Stimulated activated CD8-positive, alpha-beta memory T cell treated with anti-CD3 and anti-CD28 coated beads, Interleukin-2, amount 100 ng/mL, for 48 hours (primary cell): Measurements from ENCODE around the gene SEZ6L.

Source experiments
- DNase-seq, 2 donors: peaks; one replicate each; pipeline ENCODE4 v3.0.0-alpha.2; 2020; ENCODE audit warnings: low read depth in 2 of 2

SEZ6L gene

GRCh38 chr22:26245001-26245400 is 75.7 kb downstream of the SEZ6L start:
- DNase-seq, result no peak

- DNase-seq, result no peak
These were observed 77.3 kb downstream of the SEZ6L start for GRCh38 chr22:26246552-26246951.

- DNase-seq, result no peak
These were observed 82.6 kb downstream of the SEZ6L start for GRCh38 chr22:26251869-26252268.

GRCh38 chr22:26259510-26259909 is 90.2 kb downstream of the SEZ6L start:
- no peak for DNase-seq

GRCh38 chr22:26264162-26264561 is 94.9 kb downstream of the SEZ6L start:
- DNase-seq, result no peak

- no peak for DNase-seq
These were observed 96.0 kb downstream of the SEZ6L start for GRCh38 chr22:26265281-26265680.

GRCh38 chr22:26265909-26266308 is 96.6 kb downstream of the SEZ6L start:
- no peak for DNase-seq

- no peak for DNase-seq
These were observed 98.6 kb downstream of the SEZ6L start for GRCh38 chr22:26267856-26268255.

GRCh38 chr22:26269572-26269971 is 100.3 kb downstream of the SEZ6L start:
- no peak for DNase-seq

- no peak for DNase-seq
These were observed 102.2 kb downstream of the SEZ6L start for GRCh38 chr22:26271427-26271826.

GRCh38 chr22:26273011-26273675 is 103.9 kb downstream of the SEZ6L start:
- DNase-seq, result no peak

- DNase-seq, result no peak
These were observed 107.4 kb downstream of the SEZ6L start for GRCh38 chr22:26276529-26277160.

GRCh38 chr22:26281941-26282340 is 112.7 kb downstream of the SEZ6L start:
- DNase-seq, result no peak

- DNase-seq, result no peak
These were observed 114.1 kb downstream of the SEZ6L start for GRCh38 chr22:26283330-26283729.

GRCh38 chr22:26285632-26286031 is 116.4 kb downstream of the SEZ6L start:
- no peak for DNase-seq

GRCh38 chr22:26286091-26286820 is 117.0 kb downstream of the SEZ6L start:
- DNase-seq, result no peak

- no peak for DNase-seq
These were observed 118.3 kb downstream of the SEZ6L start for GRCh38 chr22:26287382-26288225.

GRCh38 chr22:26289611-26290101 is 120.4 kb downstream of the SEZ6L start:
- DNase-seq, result no peak

GRCh38 chr22:26291940-26292666 is 122.8 kb downstream of the SEZ6L start:
- no peak for DNase-seq

GRCh38 chr22:26292667-26292995 is 123.4 kb downstream of the SEZ6L start:
- DNase-seq, result no peak

GRCh38 chr22:26295563-26296126 is 126.4 kb downstream of the SEZ6L start:
- DNase-seq, result no peak
